Non-pigmented ciliary epithelial cell (primary cell): ENCODE measurements around the gene PINLYP.

ENCODE experiments used
- DNase-seq: peaks from one replicate; pipeline ENCODE4 v3.0.0-alpha.2; 2010; ENCODE audit warnings: low read depth

The PINLYP gene

DNA sequence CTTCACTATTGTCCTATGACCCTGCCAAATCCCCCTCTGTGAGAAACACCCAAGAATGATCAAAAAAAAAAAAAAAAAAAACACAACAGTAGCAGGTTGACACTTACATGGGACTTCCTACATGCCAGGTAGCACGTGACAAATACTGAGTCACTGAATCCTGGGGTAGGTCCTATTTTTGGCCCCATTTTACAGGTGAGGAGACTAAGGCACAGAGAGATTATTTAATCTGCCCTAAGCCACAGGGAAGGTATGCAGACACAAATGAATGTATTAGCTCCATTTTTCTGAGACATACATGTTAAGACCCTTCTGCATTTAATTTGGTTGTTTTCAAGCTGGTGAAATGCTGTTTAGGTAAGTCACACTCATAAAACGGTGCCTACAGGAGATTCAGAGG lies 26.9 kb upstream of the PINLYP start:
- no peak for DNase-seq

DNA sequence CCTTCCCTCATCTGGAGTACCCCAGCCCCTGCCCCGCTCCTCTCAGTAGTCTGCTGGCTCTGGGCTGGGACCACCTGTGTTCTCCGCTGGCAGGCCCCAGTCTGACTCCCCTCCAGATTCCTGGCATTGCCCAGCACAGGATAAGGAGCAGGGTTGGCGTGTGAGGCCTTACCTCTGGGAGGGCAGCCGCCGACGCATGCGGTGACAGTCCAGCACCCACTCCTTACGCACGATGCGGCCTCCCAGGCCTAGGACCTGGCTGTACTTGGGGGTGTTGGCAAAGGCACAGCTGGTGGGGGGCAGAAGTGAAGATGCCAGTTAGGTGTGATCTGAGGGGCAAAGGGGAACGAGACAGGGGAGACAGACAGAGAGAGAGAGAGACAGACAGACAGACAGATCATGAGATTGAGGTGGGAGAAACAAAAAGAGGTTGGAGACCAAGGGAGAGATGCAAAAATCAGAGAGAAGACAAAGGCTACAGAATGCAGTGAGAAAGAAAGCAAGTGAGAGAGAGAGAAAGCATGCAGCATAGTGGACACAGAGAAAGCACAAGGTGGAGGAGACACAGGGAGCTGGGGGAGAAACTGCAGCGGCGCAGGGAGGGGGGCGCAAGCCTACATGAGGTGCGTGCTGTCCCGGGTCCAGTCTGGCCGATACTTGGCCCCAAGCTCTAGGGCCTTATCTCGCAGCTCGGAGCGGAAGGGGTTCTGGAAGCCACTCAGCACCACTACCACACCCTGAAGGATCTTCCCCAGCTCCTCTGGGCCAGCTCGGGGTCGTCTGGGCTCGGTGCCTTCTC lies 24.0 kb upstream of the PINLYP start:
- no peak for DNase-seq

DNA sequence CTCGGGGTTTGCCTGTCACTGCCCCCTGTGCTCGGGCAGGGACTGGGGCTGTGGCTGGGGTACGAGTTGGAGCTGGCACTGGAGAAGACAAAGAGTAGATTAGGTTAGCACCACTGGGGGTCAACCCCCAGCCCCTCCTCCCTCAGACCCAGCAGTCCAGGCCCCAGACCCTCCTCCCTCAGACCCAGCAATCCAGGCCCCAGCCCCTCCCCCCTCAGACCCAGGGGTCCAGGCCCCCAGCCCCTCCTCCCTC lies 23.5 kb upstream of the PINLYP start:
- no peak for DNase-seq

DNA sequence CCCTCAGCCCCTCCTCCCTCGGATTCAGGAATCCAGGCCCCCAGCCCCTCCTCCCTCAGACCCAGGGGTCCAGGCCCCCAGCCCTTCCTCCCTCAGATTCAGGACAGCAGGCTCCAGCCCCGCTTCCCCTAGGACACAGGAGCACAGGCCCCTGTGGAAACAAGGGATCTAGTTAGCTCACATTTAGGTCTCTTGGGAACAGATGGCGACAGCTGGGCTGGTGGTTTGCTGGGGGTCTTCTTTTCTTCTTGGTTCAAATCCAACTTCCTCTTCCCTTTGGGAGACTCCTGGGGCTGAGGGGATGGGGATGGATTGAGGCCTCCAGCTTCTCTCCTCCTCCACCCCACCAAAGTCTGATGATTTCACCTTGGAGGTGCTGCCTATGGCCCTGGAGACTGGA lies 23.0 kb upstream of the PINLYP start:
- no peak for DNase-seq

DNA sequence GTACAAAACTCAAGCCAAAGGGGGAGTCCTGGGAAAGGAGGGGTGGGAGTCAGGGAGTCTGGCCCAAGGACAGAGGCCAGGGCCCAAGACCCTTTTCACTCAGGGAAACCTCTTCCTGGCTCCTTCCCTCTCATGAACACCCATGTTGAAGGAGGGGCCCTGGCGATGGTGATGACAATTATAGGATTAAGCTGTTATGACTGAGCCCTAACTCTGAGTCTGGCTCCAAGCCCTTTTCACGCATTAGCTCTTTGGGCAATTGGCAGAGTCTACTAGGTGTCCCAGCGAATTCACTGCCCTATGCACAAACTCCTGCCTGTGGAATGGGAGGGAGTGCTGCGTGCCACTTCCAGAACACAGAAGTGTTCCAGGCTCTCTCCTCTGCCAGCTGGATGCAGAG lies 21.9 kb upstream of the PINLYP start:
- DNase-seq: no peak

DNA sequence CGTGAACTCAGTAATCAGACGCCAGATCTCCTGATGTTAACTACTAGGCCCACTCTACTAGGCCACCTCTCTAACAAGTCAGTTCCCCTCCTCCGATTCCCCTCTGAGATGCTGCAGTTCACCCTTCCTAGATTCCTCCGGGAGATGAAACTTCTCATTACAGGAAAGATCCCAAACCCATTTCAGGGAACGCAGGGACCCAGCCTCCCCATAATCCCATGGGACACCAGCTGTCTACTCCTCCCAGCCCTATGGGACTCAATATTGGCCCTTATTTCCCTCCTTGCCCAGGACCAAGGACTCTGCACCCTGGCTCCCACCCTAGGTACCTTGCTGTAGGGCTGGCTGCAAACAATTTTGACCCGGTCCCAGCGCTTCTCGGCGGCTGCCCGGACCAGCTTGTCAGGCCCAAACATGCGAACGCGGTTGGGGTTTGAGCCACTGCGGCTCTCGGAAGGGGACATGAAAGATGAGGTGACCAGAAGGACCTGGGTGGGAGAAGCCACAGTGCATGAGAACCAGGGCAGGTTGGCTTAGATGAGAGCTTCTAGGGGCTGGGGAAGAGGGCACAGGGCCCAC lies 21.2 kb upstream of the PINLYP start:
- no peak for DNase-seq

DNA sequence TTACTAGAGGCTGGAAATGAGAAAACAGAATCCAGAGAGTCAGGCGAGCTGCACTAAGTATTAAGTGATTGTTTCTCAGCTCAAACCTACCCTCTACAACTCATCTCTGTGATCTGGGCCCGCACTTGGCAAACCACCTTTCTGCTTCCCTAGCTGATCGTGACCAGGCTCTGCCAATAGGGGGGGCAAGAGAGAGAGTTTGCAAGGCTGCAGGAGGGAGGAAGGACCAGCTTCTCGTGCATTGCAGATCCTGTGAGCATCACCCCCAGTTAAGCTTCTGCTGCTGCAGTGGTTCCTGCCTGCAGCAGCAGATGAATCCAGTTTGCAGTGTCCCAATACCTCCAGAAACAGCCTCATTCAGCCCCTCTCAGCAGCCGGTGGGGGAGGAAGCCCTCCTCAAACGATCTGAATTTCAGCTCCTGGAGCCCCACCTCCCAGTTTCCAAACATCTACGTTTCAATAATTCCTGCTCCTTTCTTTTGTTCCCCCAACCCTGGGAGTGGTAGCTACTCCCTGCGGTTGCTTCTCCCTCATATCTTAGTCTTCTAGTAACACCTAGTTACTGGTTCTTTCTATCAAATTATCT lies 20.3 kb upstream of the PINLYP start:
- no peak for DNase-seq

DNA sequence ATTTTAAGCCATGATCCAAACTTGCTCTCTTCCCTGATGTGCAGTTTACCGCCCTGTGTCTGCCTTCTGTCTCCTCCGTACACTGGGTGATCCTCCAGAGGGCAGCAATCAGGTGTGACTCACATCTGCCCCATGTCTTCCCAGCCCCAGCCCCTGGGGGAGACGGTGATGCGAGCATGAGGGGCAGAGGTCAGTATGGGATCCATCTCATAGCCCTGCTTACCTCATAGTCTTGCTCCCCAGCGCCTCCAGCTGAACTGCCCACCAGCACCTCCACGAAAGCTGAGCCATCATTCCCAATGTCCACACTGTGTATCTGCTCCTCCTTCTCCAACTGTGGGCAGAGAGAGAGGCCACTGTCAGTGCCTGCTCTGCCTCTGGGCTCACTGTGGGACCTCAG lies 14.9 kb upstream of the PINLYP start:
- no peak for DNase-seq

DNA sequence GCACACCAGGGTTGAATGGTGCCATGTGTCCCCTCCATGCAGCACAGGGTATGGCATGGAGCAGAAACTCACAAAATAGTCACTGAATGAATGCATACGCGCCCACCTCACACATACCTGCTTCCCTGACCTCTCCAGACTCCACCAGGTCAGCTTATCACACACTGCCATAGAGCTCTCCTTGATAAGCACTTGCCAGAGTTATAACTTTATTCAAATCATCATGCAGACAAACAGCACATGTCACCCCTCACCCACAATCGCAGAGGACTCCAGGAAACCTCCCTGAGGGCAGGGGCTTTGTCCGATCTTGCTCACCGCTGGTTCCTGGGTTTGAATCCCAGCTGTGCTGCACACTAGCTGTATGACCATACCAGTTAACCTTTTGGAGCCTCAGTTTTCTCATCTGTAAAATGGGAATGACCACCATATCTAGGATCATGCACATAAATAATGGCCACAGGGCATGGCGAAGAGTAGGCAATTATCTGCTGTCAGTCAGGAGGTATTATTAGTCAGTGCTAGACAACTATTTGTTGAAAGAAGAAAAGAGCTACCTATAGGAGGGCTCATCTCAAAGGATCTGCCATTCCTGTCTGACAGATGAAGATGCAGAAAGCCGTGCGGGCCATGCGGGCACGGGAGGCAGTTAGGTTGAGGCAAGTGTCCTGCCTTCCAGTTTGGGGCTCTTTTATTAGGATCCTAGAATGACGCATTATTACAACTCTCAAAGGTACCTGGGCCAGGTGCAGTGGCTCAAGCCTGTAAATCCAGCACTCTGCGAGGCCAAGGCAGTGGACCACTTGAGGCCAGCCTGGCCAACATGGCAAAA lies 14.2 kb upstream of the PINLYP start:
- no peak for DNase-seq

DNA sequence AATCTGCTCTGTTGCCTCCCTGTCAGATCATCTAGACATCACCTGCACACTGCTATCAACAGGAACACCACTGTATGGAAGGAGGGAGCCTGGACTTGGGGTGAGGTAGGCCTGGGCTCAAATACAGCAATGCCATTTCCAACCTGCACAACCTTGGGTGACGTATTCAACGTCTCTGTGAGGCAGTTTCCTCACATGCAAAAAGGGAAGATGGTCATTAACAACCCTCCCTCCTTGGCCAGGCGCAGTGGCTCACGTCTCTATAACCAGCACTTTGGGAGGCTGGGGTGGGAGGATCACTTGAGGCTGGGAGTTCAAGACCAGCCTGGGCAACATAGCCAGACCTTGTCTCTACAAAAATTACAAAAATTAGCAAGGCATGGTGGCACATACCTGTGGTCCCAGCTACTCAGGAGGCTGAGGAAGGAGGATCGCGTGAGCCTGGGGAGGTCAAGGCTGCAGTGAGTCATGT lies 13.3 kb upstream of the PINLYP start:
- no peak for DNase-seq

DNA sequence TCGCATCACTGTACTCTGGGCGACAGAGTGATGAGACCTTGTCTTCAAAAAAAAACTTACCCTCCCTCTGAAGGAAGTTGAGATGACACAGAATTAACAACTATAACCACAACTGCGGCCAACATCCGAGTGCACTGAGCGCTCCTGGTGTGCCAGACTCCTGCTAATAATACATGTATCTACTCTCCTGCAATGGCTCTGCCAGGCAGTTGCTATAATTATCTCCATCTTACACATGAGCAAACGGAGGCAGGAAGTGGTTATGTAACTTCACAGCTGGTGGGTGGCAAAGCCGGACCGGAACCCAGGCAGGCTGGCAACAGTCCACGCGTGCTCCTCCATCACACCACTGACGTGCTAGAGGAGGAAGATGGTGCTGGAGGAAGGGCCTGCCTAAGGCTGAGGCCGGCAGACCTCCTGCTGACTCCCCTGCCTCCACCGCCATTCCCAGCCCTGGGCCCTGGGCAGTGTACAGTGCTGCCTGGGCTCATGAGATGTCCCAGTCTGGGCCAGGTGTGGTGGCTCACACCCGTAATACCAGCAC lies 12.8 kb upstream of the PINLYP start:
- DNase-seq: peak; percentile 53

DNA sequence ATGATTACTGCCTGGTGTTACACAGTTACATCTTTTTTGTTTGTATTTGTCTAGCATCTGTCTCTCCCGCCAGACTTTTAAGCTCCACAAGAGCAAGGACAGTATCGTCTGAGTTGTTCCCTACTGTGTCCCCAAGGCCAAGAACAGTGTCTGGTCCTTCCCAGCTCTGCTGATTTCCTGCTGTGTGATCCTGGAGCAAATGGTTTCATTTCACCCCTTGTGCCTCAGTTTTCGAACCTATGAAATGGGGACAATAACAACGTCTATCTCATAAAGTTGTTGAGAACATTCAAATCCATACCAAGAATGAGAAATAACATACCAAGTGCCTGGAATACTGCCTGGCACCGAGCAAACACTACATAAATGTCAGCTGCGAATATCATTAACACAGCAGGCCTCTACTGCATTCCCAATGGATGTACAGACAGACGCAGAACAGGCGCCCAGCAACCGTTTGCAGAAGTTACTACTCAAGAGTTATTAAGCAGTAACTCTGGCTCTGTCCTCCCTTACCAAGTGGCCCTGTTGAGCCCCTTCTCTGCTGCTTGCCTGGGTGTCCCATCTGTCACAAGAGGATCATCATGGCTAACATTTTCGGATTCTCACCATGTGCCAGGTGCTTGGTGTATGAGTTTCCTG lies 11.7 kb upstream of the PINLYP start:
- DNase-seq: no peak

DNA sequence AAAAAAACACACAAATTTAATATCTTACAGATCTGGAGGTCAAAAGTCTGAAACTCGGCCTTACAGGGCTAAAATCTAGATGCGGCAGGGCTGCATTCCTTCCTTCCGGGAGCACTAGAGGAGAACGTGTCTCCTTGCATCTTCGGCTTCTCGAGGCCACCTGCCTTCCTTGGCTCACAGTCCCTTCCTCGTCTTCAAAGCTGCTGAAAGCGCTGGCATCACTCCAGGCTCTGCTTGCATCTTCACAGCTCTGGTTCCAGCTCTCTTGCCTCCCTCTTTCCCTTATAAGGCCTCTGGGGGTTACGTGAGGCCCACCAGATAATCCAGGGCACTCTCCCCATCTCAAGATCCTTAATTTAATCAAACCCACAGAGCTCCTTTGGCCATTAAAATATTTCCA lies 10.8 kb upstream of the PINLYP start:
- DNase-seq: no peak

DNA sequence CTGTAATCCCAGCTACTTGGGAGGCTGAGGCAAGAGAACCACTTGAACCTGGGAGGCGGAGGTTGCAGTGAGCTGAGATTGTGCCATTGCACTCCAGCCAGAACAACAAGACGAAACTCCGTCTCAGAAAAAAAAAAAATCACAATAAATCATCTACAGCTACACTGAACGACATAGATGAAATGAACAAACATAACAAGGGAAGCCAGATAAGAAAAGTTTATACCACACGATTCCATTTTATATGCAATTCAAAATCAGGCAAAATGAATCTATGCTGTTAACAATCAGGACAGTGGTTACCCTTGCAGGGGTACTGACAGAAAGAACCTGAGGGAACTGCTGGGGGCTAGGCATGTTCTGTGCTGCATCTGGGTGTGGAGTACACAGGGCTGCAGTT lies 5.9 kb upstream of the PINLYP start:
- no peak for DNase-seq

DNA sequence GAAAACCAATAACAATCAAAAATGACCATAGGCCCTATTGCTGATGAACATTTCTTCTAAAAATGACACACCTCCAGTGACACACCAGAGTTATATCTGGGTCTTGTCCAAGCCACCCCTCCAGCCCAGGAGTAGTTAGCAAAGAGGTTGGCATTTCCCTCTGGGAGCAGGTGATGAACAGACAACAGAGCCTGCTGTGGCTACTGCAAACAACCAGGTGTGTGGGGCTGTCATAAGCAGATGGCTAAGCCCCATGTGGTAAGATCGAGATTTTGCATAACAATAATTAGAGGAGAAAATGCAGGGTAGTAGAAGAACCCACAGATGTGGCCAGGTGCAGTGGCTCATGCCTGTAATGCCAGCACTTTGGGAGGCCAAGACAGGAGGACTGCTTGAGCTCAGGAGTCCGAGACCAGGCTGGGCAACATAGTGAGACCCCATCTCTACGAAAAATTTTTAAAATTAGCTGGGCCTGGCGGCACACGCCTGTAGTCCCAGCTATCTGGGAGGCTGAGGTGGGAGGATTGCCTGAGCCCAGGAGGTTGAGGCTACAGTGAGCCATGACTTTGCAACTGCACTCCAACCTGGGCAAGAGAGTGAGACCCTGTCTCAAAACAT lies 5.3 kb upstream of the PINLYP start:
- DNase-seq: no peak

DNA sequence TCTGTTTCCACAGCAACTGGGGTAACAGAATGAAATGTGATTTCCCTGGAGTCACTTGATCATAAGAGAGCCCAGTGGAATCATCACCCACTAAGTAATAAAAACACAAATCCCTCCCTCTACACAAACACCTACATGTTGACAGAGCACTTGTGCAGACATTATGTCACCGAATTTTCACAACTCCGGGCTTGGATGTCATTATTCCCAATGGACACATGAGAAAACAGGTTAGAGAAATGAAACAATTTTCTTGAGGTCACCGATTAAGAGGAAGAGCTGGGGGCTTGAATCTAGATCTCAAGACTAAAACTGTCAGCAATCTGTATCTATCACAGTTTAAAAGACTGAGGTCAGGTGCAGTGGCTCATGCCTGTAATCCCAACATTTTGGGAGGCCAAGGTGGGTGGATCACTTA lies 3.4 kb upstream of the PINLYP start:
- no peak for DNase-seq

DNA sequence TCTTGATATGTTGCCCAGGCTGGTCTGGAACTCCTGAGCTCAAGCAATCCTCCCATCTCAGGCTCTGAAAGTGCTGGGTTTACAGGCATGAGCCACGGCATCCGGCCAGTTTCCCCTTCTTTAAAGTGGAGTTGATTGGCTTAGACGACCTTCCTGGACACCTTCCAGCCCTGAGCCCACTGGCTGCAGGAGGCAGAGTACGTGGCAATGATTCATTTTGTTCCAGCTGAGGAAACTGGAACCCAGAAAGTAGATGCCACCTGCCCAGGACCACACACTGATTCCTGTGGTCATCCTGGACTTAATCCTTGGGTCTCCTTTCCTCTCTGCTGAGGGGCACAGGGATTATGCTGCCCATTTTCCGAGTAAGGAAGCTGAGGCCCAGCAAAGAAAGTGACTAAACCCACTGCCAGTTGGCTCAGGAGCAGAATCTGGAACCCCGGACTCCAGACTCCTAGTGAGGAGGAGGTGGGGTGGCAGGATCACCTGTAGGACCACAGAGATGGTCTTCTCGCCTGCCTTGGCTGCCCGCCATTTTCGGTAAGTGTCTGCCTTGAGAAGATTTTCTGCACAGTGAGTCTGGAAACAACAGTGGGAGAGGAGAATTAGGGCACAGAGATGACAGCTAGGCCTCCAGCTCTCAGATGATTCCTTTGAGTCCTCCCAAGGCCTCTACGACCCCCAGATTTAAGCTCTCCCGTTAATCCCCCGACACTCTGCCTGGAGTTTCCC lies 1.0 kb upstream of the PINLYP start:
- DNase-seq: no peak

DNA sequence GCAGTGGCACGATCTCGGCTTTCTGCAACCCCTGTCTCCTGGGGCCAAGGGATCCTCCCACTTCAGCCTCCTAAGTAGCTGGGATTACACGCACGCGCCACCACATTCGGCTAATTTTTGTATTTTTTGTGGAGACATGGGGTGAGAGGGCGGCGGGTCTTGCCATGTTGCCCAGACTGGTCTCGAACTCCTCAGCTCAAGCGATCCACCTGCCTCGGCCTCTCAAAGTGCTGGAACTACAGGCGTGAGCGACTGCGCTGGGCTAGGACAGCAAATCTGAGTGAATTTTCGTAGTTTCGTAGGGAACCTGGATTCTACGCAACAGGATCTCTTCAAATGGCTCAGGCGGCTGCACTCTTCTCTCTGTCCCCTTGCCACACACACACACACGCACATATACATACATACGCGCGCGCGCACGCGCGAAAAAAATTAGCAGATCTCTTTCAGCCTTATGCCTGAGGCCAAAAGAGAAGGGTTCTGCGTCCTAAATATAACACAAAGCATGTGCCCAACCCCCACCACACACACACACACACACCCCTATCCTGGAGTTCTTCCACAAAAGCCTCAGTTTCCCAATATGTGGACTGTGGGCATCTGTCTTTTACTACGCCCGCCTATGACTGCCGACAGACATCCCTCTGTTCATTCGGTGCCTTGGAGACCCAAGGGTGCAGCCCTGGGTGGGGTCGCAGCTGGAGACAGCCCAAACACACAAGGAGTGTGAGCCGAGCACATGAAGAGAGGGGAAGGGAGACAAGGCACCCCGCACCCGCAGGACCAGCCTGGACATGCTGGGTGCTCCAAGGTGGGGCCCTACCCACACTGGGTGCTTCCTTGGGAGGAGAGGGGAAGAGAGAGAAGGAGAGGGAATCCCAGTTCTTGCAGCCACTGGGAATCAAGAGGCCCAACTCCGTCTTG lies 616 bp downstream of the PINLYP start:
- no peak for DNase-seq

DNA sequence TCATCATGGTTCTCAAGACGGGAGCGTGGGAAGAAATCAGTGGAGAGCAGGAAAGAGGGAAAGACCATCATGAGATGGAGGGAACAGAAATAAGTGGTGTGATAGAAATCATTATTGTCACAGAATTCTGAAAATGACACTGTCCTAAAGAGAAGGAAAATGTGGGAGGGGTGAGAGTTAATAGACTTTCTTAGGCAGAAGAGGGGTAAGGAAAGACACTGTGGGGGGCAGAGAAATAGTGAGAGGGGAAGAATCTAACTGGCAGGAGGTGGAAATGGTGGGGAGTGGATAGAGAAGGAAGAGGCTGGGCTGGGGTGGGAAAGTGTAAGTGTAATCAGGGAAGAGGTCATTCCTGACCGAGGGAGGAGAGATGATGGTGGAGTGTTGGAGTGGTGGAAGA lies 3.2 kb downstream of the PINLYP start:
- no peak for DNase-seq

DNA sequence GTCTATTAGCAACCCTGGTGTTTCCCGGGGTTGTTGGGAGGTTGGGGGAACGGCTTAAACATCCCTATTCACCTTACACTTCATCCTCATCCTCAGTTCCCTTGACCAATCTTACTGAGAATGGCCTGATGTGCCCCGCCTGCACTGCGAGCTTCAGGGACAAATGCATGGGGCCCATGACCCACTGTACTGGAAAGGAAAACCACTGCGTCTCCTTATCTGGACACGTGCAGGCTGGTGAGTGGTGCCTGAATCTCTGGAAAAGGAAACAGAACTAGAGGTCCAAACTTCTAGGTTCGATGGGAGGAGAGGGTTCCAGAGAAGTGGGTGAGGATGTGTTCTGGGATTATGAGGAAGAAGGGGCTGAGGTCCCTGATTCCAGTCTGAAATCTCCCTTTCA lies 5.9 kb downstream of the PINLYP start:
- no peak for DNase-seq
